GM12873 (cell line): ENCODE measurements around the gene PSMD9.

Experiments used
- TF ChIP-seq, protein P1 (sequence below): IDR thresholded peaks from 2 replicates; pipeline ENCODE4 v1.5.1; 2012; ENCODE audit warnings: low read depth, mild to moderate bottlenecking, moderate library complexity, low read length, control low read depth; ENCODE audit not compliant: insufficient read depth; ENCODE audit errors: missing control alignments

The PSMD9 gene

DNA sequence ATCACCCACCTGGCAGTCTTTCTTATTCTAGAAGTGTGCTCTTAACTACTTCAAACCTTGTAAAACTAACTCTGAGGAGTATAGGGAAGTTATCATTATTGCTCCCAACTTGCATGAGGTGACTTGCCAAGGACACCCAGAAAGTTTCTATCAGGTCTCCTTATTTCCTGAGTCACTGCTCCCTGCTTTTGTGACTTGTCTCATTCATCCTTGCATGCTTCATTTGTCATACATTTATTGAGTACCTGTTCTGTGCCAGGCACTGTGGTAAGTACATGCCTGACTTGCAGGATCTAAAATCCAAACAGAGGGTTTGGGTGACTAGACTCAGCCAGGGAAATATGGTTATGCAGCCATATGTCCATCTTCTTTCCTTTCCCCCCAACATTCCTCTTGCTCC is 55.3 kb downstream of the PSMD9 start:
- TF ChIP-seq, protein P1, sequence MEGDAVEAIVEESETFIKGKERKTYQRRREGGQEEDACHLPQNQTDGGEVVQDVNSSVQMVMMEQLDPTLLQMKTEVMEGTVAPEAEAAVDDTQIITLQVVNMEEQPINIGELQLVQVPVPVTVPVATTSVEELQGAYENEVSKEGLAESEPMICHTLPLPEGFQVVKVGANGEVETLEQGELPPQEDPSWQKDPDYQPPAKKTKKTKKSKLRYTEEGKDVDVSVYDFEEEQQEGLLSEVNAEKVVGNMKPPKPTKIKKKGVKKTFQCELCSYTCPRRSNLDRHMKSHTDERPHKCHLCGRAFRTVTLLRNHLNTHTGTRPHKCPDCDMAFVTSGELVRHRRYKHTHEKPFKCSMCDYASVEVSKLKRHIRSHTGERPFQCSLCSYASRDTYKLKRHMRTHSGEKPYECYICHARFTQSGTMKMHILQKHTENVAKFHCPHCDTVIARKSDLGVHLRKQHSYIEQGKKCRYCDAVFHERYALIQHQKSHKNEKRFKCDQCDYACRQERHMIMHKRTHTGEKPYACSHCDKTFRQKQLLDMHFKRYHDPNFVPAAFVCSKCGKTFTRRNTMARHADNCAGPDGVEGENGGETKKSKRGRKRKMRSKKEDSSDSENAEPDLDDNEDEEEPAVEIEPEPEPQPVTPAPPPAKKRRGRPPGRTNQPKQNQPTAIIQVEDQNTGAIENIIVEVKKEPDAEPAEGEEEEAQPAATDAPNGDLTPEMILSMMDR = no peak

DNA sequence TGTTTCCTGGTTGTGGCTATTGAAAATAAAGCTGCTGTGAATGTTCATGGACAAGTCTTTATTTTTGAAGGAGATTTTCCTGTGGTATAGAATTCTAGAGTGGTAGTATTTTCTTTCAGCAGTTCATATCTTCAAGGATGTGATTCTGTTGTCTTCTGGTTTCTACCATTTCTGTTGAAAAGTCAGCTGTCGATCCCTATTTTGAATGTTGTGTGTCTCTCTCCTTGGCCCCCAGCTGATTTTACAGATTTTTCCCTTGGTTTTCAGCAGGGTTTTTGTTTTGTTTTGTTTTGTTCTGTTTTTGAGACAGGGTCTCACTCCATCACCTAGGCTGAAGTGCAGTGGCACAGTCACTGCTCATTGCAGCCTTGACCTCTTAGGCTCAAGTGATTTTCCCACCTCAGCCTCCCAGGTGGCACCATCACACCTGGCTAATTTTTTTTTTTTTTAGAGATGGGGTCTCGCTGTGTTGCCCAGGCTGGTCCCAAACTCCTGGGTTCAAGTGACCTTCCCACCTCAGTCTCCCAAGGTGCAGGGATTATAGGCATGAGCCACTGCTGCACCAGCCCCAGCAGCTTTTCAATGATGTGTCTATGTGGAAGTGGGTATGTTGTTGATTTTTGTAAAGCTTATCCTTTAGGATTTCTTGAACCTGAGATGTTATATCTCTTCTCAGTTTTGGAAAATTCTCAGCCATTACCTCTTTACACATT is 57.9 kb downstream of the PSMD9 start:
- TF ChIP-seq, protein P1 = no peak

DNA sequence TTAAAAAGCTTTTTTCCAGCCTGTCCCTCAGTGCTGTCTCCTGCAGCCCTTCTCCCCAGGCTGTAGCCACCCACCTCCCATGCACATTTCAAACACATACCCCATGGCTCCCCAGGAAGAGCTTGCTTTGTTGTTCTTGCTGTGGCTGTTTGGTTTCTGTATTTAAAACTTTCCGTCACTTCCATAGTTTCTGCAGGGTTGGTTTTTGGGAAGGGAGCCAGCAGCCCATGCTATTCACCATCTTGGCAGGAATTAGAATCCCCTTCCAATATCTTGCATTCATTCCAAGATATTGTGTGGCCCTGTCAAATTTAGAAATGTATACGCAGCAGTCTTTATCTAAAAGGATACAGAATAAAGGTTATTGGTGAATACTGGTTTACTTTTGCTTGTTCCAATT is 59.4 kb downstream of the PSMD9 start:
- TF ChIP-seq, protein P1 = no peak

DNA sequence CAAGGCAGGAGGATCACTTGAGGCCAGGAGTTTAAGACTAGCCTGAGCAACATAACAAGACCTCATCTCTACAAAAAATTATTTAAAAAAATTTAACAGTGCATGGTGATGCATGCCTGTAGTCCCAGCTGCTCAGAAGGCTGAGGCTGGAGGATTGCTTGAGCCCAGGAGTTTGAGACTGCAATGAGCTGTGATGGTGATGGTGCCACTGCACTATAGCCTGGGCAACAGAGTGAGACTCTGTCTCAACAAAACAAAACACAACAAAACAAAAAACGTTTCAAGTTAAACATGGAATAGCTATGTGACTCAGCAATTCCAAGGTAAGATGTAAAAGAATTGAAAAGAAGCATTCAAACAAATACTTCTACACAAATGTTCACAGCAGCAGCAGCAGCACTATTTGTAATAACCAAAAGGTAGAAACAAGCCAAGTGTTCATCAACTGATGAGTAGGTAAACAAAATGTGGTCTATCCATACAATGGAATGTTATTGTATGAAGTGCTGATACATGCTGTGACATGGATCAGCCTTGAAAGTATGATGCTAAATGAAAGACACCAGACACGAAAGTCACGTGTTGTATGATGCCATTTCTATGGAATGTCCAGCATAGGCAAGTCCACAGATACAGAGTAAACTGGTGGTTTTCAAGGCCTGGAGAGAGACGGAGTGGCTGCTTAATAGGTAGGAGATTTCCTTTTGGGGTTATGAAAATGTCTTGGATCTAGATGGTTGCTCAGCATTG is 61.2 kb downstream of the PSMD9 start:
- TF ChIP-seq, protein P1 = no peak

DNA sequence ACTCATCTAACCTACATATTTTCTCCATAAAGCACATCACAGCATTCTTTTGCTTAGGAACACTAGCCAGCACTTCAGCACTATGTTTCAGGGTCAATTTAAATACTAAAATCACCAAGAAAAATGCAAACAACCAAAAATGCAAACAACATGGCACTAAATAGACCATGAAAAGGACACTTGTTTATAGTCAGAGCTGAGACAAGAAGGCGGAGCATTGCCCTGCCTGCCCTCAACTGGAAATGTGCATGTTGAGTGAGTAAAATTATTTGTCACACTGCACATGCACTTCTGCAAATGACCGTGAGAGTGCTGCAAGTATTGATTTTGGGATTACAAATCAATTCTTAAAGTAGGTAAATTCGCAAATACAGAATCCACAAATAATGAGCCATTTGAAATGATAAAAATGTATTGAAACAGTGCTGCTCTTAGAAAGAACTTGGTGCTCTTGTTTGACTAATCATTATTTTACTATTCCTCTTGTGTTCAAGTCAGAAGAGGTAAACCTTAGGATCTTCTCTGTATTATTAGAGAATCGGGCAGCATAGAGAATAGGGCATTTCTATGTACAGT is 64.6 kb downstream of the PSMD9 start:
- TF ChIP-seq, protein P1 = no peak

DNA sequence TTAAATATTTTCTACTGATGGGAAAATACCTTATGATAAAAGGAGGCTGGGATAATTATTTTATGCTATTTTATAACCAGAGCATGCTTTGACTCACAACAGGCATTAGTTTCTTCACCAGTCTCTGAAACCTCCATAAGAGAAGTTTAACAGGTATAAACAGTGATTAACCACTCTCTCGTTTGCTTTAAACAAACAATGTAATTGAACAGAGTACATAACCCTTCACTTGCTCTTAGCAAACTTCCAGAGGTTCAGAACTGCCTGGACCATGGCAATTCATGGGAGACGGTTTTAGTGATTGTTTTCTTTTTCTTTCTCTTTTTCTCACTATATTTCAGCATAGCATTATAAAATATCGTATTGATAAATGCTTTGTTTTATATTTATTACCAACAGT is 65.1 kb downstream of the PSMD9 start:
- TF ChIP-seq, protein P1 = no peak
